Measurements from ENCODE around the gene MRPL33. TPM values are rescaled to one million over a fixed set of nuclear protein-coding genes. Genes with fewer than 3 reads are reported as not detected.
A peak's percentile ranks its signal among the peaks of the same experiment; 100 is the strongest.

The MRPL33 gene
- polyA plus RNA-seq, 1 of the 3 experiments (the other 2 are of a cell fraction), result 132 TPM

- Histone ChIP-seq H3K27me3 (ENCODE audit: insufficient read depth) (no peaks in the 10 kb centered on the region), H3K4me1 (ENCODE audit: control insufficient read depth in 1 of 2, insufficient read depth in 2 of 2, low read depth in 1 of 2, low read length in 1 of 2) (peaks cover 0 to 22% of the 10 kb centered on the region in 2 experiments; a peak in 3 of 4 replicates), H3K4me3 (ENCODE audit: low read depth in 2 of 2, low read length in 1 of 2) (peak overlapping the region in 1 of 2 experiments; percentile 78; a peak in 2 of 4 replicates), H4K20me1 (ENCODE audit: insufficient read depth) (no peaks in the 10 kb centered on the region), H3K9me2 (no peaks in the 10 kb centered on the region), H3K79me2 (ENCODE audit: insufficient read depth) (peaks cover 74% of the 10 kb centered on the region), H3F3A (replicated peaks; ENCODE audit: insufficient read depth) (peaks cover 8% of the 10 kb centered on the region), H3K9ac (peak overlapping the region; percentile 80), H3K4me2 (peak overlapping the region; percentile 79), H2AFZ (ENCODE audit: low read depth) (no peak overlapping the region), H3K27ac (ENCODE audit: low read depth in 2 of 2, low read length in 1 of 2) (no peak overlapping the region), H3K9me3 (no peaks in the 10 kb centered on the region), H3K36me3 (replicated peaks in 1 of 2; ENCODE audit: control insufficient read depth in 1 of 2, insufficient read depth in 2 of 2, low read length in 1 of 2) (peaks cover 38 to 39% of the 10 kb centered on the region in 2 experiments)
- no peak for TF ChIP-seq ZBTB33 (IDR thresholded peaks at IDR 0.05; ENCODE audit: borderline replicate concordance, low read depth)
- no peak for TF ChIP-seq RXRA (IDR thresholded peaks at IDR 0.05; ENCODE audit: borderline replicate concordance, low read depth)
- TF ChIP-seq ELF1 (IDR thresholded peaks at IDR 0.05), result no peak
- TF ChIP-seq TCF12 (IDR thresholded peaks at IDR 0.05), result no peak
- TF ChIP-seq USF2 (IDR thresholded peaks at IDR 0.05; ENCODE audit: borderline replicate concordance, low read depth, low read length), result no peak
- TF ChIP-seq CHD2 (IDR thresholded peaks at IDR 0.05; ENCODE audit: low read length, partially characterized antibody), result no peak
- TF ChIP-seq, protein P1, sequence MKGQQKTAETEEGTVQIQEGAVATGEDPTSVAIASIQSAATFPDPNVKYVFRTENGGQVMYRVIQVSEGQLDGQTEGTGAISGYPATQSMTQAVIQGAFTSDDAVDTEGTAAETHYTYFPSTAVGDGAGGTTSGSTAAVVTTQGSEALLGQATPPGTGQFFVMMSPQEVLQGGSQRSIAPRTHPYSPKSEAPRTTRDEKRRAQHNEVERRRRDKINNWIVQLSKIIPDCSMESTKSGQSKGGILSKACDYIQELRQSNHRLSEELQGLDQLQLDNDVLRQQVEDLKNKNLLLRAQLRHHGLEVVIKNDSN (IDR thresholded peaks at IDR 0.05; ENCODE audit: borderline replicate concordance, low read depth), result no peak
- TF ChIP-seq MXI1 (IDR thresholded peaks at IDR 0.05; ENCODE audit: low read depth, low read length), result no peak
- TF ChIP-seq SIN3A (IDR thresholded peaks at IDR 0.05; ENCODE audit: borderline replicate concordance, low read depth, low read length), result no peak
- no peak for TF ChIP-seq TEAD4 (IDR thresholded peaks at IDR 0.05; ENCODE audit: borderline replicate concordance, insufficient read depth)
- TF ChIP-seq FOSL2 (IDR thresholded peaks at IDR 0.05; ENCODE audit: borderline replicate concordance, low read depth), result no peak
- TF ChIP-seq EP300 (IDR thresholded peaks at IDR 0.05; ENCODE audit: borderline replicate concordance in 1 of 2, low read depth in 1 of 2, low read length in 1 of 2), result no peak
- TF ChIP-seq GATA2 (CRISPR knock-in tag; IDR thresholded peaks at IDR 0.05), result no peak
- no peak for TF ChIP-seq FOXM1 (IDR thresholded peaks at IDR 0.05; ENCODE audit: low read depth)
- TF ChIP-seq RFX5 (IDR thresholded peaks at IDR 0.05; ENCODE audit: low read length), result no peak
- TF ChIP-seq POLR2AphosphoS5 (IDR thresholded peaks at IDR 0.05; ENCODE audit: low read depth, low read length), result no peak
- no peak for TF ChIP-seq RCOR1 (IDR thresholded peaks at IDR 0.05; ENCODE audit: low read length)
- TF ChIP-seq TAF1 (IDR thresholded peaks at IDR 0.05; ENCODE audit: borderline replicate concordance, low read depth, low read length), result no peak
- TF ChIP-seq RAD21 (IDR thresholded peaks at IDR 0.05; ENCODE audit: low read length), result no peak
- no peak for DNase-seq
- ChIA-PET POLR2A (interaction anchor here (0.7 kb wide), 1 partner anchor 582 kb away, joined by 3 read pairs; no protein-coding TSS in a partner anchor), CTCF (interaction anchor here (1.0 to 4.4 kb wide), 4 partner anchors 20 to 576 kb away, joined by 3 to 23 read pairs (median 4); no protein-coding TSS in a partner anchor)
- 94% methylated on average over 5 of the region's 5 CpGs for WGBS (ENCODE audit: low lambda C conversion rate)
These were observed 2.4 kb downstream of the MRPL33 start for GRCh38 chr2:27773959-27774358.

All from SK-N-SH (cell line).